ENCODE measurements around the gene NR2C1. TPM values are rescaled to one million over a fixed set of nuclear protein-coding genes. Genes with fewer than 3 reads are reported as not detected.
A peak's percentile ranks its signal among the peaks of the same experiment; 100 is the strongest.

NR2C1 gene
- total RNA-seq, 1 donor from 2014 or later: 16.9 TPM

DNA sequence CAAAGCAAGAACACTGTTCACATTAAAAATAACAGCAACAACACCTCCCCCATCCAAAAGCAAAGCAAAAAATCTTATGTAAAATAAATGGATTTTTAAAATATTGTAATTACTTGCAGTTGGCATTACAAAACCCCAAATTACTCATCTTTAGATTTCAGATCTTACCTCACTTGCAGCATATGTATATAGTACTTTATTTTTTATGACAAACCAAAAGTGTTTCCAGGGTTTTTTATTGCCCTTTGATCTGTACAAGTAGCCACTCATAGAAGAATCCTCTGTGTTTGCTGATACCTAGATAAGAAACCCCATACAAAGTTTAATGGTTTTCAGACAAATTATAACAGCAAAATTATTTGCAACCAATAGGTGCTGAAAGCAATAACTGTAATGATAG is 12.2 kb upstream of the NR2C1 start:
- DNase-seq (ENCODE audit: low read depth, low spot score): no peak

GRCh38 chr12:95083938-95084337 is 10.5 kb upstream of the NR2C1 start:
- peak; percentile 56 for DNase-seq (ENCODE audit: low read depth, low spot score)

DNA sequence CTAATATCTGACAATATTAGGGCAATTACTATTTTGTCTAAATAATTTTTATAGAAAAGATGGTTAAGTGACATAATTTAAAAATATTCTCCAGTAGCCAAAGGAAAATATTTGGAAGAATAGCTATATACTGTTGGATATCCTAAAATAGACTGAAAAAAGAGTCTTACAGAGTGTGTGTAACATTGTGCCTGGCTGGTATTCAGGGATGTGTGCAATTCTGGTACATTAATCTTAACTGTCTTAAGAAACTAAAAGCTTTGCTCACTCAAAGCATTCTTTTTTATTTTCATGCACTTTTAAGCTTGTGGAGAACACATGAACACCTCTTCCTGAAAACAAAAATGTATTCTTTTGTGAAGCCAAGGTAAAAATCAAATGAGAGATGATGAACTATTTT is 10.1 kb upstream of the NR2C1 start:
- DNase-seq (ENCODE audit: low read depth, low spot score): no peak

DNA sequence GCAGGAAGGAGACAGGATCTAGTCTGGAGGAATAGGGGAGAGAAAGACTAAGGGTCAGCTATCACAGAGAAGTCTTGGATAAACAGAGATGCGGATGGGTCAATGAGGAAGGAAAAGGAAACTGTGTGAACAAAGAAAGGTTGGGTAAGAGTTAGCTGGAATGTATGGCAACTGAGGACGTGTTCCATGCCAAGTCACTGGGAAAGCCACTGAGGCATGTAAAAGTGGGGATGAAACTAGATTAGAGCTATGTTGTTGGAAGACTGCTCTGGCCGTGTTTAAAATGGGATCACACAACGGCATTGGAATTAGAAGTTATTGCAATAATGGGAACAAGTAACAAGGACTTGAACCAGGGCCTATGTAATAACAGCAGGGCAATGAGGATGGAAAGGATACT is 3.9 kb upstream of the NR2C1 start:
- DNase-seq (ENCODE audit: low read depth, low spot score): no peak

DNA sequence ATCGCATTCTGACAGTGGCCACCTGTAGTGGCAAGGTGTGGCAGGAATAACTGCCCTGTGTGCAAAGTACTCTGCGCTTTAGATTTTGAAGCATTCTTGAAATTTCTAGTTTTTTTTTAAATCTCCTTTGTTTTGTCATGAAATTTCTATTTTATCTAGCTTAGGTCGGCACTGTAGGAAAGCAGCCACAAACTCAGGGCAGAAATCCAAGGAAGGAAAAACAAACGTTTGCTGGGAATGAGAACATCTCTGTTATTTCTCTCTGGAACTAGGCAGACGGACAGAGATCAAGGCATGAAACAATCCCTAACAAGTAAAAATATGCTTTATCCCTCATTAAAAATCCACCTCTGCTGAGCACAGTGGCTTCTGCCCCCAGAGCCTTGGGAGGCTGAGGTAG is 1.3 kb upstream of the NR2C1 start:
- DNase-seq (ENCODE audit: low read depth, low spot score): no peak

DNA sequence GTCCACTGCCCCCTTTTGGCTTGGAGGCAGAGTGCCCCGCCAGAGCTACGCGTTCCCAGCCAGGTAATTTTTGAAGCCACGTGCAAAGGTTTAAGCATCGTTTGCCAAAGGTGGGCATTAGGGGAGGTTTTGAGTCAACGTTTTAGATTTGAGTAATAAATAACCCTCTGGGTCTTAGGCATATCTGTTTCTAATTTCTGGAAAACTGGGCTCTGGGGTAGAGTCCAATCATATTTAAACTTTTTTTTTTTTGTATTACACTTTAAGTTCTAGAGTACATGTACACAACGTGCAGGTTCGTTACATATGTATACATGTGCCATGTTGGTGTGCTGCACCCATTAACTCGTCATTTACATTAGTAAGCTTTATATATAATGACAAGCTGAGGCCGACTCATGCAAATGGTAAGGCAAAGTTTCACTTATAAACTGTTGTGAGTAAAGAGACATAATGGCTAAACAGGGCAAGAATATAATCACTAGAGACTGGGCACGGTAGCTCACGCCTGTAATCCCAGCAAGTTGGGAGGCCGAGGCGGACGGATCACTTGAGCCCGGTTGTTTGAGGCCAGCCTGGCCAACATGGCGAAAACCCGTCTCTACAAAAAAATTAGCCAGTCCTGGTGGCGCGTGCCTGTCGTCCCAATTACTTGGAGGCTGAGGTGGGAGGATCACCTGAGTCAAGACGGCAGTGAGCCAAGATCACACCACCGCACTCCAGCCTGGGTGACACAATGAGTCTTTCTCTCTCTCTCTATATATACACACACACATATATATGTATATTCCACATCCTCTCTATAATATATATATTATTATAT is 491 bp upstream of the NR2C1 start:
- DNase-seq (ENCODE audit: low read depth, low spot score): no peak

- DNase-seq (ENCODE audit: low read depth, low spot score): no peak
These were observed 3.0 kb downstream of the NR2C1 start for GRCh38 chr12:95070378-95070777.

GRCh38 chr12:95066091-95066855 is 7.1 kb downstream of the NR2C1 start:
- no peak for DNase-seq (ENCODE audit: low read depth, low spot score)

GRCh38 chr12:95060951-95061350 is 12.5 kb downstream of the NR2C1 start:
- no peak for DNase-seq (ENCODE audit: low read depth, low spot score)

DNA sequence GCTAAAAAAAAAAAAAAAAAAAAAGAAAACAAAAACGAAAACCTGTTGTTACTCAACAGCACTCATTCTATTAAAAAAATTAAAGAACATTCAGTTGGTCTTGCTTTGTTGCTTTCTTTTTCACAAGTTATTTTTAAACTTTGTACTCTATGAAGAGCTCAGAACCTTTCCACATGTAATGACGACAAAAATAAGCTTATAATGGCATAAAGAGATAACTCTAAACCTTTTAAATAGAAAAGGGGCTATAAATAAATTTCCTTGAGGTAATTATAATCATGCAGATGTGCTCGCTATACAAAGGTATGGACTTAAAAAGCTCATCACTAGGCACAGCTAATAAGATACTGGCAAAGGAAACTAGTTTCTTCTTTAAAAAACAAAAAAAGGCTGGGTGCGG is 13.4 kb downstream of the NR2C1 start:
- no peak for DNase-seq (ENCODE audit: low read depth, low spot score)

- DNase-seq (ENCODE audit: low read depth, low spot score): no peak
These were observed 16.0 kb downstream of the NR2C1 start for GRCh38 chr12:95057424-95057823.

DNA sequence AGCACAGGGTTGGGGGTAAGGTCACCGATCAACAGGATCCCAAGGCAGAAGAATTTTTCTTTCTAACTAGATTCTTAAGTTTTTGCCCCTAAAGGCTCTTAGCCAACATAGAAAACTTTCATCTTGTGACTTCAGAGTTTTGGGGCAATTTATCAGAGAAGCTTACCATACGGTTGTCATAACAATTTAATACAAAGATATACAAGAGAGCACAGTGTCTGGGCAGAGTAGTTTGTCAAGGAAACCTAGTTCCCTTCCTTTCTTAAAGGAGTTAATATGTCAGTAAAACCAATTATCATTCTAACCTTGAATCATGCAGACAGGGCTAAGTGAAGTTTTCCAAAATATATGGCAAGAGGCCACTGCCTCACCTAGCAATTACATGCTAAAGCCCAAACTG is 18.4 kb downstream of the NR2C1 start:
- DNase-seq (ENCODE audit: low read depth, low spot score): no peak

- no peak for DNase-seq (ENCODE audit: low read depth, low spot score)
These were observed 19.2 kb downstream of the NR2C1 start for GRCh38 chr12:95054206-95054605.

- no peak for DNase-seq (ENCODE audit: low read depth, low spot score)
These were observed 22.2 kb downstream of the NR2C1 start for GRCh38 chr12:95051241-95051640.

- DNase-seq (ENCODE audit: low read depth, low spot score): no peak
These were observed 35.5 kb downstream of the NR2C1 start for GRCh38 chr12:95037906-95038305.

GRCh38 chr12:95034750-95035149 is 38.7 kb downstream of the NR2C1 start:
- no peak for DNase-seq (ENCODE audit: low read depth, low spot score)

- DNase-seq (ENCODE audit: low read depth, low spot score): no peak
These were observed 50.9 kb downstream of the NR2C1 start for GRCh38 chr12:95022477-95022876.

DNA sequence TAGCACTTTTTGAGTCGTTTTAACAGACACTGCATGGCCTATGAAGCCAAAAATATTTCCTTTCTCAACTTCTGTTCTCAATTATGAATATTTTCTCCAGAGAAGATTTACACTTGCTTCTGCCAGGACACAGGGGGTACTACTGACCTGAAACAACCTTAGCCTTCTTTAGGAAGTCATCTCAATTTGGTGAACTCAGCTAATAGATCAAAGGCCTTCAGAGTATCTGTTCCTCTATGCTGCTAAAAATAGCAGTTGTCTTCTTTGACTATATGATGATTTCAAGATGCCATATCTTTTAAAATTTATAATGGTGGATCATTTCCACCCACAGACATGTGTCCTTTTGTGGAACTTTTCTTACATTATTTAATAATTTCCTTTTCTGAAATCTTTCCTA is 55.9 kb downstream of the NR2C1 start:
- no peak for DNase-seq (ENCODE audit: low read depth, low spot score)

- no peak for DNase-seq (ENCODE audit: low read depth, low spot score)
These were observed 57.3 kb downstream of the NR2C1 start for GRCh38 chr12:95016120-95016519.

GRCh38 chr12:95014554-95014953 is 58.9 kb downstream of the NR2C1 start:
- DNase-seq (ENCODE audit: low read depth, low spot score): no peak

DNA sequence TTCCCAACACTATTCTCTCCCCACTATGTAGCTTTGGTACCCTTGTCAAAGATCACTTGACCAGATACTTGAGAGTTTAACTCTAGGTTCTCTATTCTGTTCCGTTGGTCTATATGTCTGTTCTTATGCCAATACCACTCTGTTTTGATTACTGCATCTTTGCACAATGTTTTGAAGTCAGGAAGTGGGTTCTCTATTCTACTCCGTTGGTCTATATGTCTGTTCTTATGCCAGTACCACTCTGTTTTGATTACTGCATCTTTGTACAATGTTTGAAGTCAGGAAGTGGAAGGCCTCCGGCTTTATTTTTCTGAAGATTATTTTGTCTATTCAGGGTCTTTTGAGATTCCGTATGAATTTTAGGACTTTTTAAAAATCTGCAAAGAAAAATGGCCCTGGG is 67.2 kb downstream of the NR2C1 start:
- DNase-seq (ENCODE audit: low read depth, low spot score): no peak

DNA sequence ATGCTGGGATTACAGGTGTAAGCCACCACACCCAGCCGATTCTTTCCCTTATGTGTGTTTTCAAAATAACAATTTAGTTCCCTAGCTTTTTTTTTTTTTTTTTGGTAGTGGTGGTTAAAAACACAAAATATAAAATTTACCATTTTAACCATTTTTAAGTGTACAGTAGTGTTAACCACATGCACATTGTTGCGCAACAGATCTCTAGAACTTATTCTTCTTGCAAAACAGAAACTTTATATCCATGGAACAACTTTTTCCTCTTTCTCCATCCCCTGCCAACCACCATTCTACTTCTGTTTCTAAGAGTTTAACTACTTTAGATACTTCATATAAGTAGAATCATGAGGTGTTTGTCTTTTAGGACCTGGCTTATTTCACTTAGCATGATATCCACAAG is 68.8 kb downstream of the NR2C1 start:
- no peak for DNase-seq (ENCODE audit: low read depth, low spot score)

DNA sequence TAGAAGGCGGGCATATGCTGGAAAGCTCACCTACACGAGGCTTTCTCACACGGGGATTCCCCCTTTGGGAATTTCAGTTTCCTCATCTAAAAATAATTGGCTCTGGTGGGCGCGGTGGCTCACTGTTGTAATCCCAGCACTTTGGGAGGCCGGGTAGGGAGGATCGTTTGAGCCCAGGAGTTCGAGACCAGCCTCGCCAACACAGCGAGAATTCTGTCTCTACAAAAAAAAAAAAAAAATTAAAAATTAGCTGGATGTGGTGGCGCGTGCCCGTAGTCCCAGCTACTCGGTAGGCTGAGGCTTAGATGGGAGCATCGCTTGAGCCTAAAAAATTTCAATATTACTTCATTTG is 69.5 kb downstream of the NR2C1 start:
- DNase-seq (ENCODE audit: low read depth, low spot score): no peak
